HEK293T (cell line): ENCODE measurements around the gene CCR2.
"Not testable (repeated sequence)": the region's sequence is repeated elsewhere in the genome, so short reads cannot be mapped to it uniquely, and the experiment has no call there.

Source experiments
- CTCF ChIA-PET: fragments of 350-600 bp; formaldehyde crosslinking; extraction: SDS; loops from one replicate; lab custom pipeline; 2021; ENCODE audit warnings: antibody characterized with exemption, inconsistent platforms; lab: Yijun Ruan, JAX
- POLR2A ChIA-PET: fragments of 350-600 bp; formaldehyde crosslinking; extraction: SDS; loops from one replicate; lab custom pipeline; 2020; ENCODE audit warnings: antibody characterized with exemption, inconsistent platforms; lab: Yijun Ruan, JAX
- DNase-seq: peaks from one replicate; pipeline ENCODE4 v3.0.0; 2012; ENCODE audit warnings: mixed read lengths; ENCODE audit errors: extremely low spot score
- ARNT ChIP-seq: fragments of 450-650 bp; IDR thresholded peaks from 2 replicates; pipeline ENCODE4 v1.6.1; 2017; ENCODE audit warnings: mild to moderate bottlenecking
- BHLHE40 ChIP-seq: fragments of 450-650 bp; IDR thresholded peaks from 2 replicates; pipeline ENCODE4 v1.6.1; 2016; ENCODE audit warnings: mild to moderate bottlenecking, moderate library complexity, borderline replicate concordance
- CTBP1 ChIP-seq: fragments of 450-650 bp; IDR thresholded peaks from 2 replicates; pipeline ENCODE4 v1.6.1; 2016; ENCODE audit warnings: borderline replicate concordance
- ELF4 ChIP-seq: fragments of 450-650 bp; IDR thresholded peaks from 2 replicates; pipeline ENCODE4 v1.6.1; 2017; ENCODE audit warnings: antibody characterized with exemption
- FOXA1 ChIP-seq: fragments of 450-650 bp; IDR thresholded peaks from 2 replicates; pipeline ENCODE4 v1.6.1; 2016; ENCODE audit warnings: mild to moderate bottlenecking
- FOXK2 ChIP-seq: fragments of 450-650 bp; IDR thresholded peaks from 2 replicates; pipeline ENCODE4 v1.6.1; 2016; ENCODE audit warnings: mild to moderate bottlenecking
- FOXM1 ChIP-seq: fragments of 450-650 bp; IDR thresholded peaks from 2 replicates; pipeline ENCODE4 v1.6.1; 2017; ENCODE audit warnings: mild to moderate bottlenecking, borderline replicate concordance
- HDGF ChIP-seq: fragments of 450-650 bp; IDR thresholded peaks from 2 replicates; pipeline ENCODE4 v1.6.1; 2017; ENCODE audit warnings: antibody characterized with exemption, borderline replicate concordance
- L3MBTL2 ChIP-seq: fragments of 450-650 bp; conservative IDR thresholded peaks from 2 replicates; pipeline ENCODE4 v1.6.1; 2016; ENCODE audit warnings: mild to moderate bottlenecking
- LEF1 ChIP-seq: fragments of 450-650 bp; IDR thresholded peaks from 2 replicates; pipeline ENCODE4 v1.6.1; 2017; ENCODE audit warnings: mild to moderate bottlenecking, borderline replicate concordance
- NFRKB ChIP-seq: fragments of 450-650 bp; IDR thresholded peaks from 2 replicates; pipeline ENCODE4 v1.6.1; 2016; ENCODE audit warnings: mild to moderate bottlenecking, moderate library complexity
- PKNOX1 ChIP-seq: fragments of 450-650 bp; IDR thresholded peaks from 2 replicates; pipeline ENCODE4 v1.6.1; 2016
- SP1 ChIP-seq: fragments of 450-650 bp; IDR thresholded peaks from 2 replicates; pipeline ENCODE4 v1.6.1; 2017
- SUZ12 ChIP-seq: fragments of 450-650 bp; IDR thresholded peaks from 2 replicates; pipeline ENCODE4 v1.6.1; 2016; ENCODE audit warnings: mild to moderate bottlenecking
- TARDBP ChIP-seq: fragments of 450-650 bp; IDR thresholded peaks from 2 replicates; pipeline ENCODE4 v1.6.1; 2016
- ZNF384 ChIP-seq: fragments of 450-650 bp; IDR thresholded peaks from 2 replicates; pipeline ENCODE4 v1.6.1; 2016

The CCR2 gene

DNA sequence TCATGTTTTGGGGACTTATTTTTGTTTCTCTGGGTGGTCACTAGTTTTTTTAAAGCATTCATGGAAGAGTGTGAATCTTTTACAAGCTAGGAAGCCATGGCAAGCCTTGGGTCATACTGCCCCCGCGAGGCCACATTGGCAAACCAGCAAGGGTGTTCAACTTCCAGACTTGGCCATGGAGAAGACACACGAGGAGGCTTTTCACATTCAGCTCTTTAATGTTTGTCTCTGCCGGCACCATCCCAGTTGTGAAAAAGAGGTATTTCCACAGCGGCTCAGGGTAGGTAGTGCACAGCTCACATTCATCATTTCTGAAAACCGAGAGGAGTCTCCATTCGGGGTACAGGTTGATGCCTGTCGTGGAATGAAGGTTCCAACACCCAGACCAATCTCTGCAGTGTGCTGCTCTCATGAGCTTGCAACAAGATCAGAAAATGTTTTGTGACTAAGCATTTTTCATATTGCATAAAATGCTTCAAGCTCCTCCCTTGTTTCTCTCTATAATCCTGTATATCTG is 24.6 kb downstream of the CCR2 start:
- ChIA-PET POLR2A (no interaction called here), CTCF (interaction anchor here (0.7 to 1.2 kb wide), 7 partner anchors 9 to 440 kb away, joined by 3 to 7 read pairs (median 4); no protein-coding TSS in a partner anchor)
- no peak for TF ChIP-seq FOXK2
- TF ChIP-seq L3MBTL2, result no peak
- peak; percentile 67; the same call in 1 of the 2 replicates for TF ChIP-seq ZNF384
- no peak for TF ChIP-seq ELF4
- peak; percentile 71 for DNase-seq

GRCh38 chr3:46380471-46381221 is 26.7 kb downstream of the CCR2 start:
- DNase-seq, result no peak
- CTCF ChIA-PET, result no interaction called here
- TF ChIP-seq SP1 (no peak), BHLHE40 (no peak), FOXK2 (no peak), SUZ12 (no peak)
- POLR2A ChIA-PET, result no interaction called here

DNA sequence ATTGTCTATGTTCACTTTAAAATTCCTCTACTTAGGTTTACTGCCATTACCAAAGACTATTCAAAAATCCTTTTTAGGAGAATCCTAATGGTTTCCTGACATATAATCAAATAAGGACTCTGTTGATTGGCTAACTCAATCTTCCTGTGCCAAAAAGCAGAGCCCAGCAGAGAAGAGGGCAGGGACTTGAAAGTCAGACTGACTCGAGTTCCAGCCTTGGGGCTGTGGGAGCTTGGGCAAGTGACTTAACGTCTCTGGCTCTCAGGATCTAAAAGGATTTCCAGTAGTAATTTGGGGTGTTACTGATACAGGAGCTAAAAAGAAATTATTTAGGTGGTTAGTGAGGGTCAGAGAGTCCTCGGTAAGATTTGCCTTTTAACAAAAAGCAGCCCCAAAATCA is 27.7 kb downstream of the CCR2 start:
- ChIA-PET CTCF (no interaction called here), POLR2A (no interaction called here)
- TF ChIP-seq SP1 (no peak), HDGF (no peak), TARDBP (no peak), SUZ12 (no peak), LEF1 (no peak), L3MBTL2 (no peak), FOXM1 (no peak), ZNF384 (no peak), NFRKB (no peak), ELF4 (no peak), PKNOX1 (no peak), CTBP1 (no peak), FOXA1 (no peak), ARNT (no peak), BHLHE40 (no peak)
- no peak for DNase-seq

GRCh38 chr3:46383211-46383950 is 29.5 kb downstream of the CCR2 start:
- DNase-seq, result no peak
- ChIA-PET POLR2A (no interaction called here), CTCF (interaction anchor here (0.6 kb wide), 1 partner anchor 197 kb away, joined by 3 read pairs; no protein-coding TSS in a partner anchor)
- TF ChIP-seq BHLHE40 (no peak), L3MBTL2 (no peak), ELF4 (no peak), ARNT (no peak)

DNA sequence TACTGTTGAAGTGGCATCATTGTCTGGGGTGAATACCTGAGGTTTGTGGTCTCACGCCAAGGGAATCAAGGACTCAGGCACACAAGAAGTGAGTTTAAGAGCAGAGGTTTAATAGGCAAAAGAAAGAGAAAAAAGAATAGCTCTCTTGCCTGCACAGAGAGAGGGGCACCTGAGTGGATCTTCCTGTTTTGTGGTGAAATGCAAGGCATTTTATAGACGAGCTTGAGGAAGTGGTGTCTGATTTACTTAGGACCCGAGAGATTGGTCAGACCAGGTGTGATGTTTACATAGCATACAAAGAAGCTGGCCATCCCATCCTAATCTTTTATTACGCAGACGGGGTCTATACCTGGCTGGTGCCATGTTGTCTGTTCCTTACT is 30.0 kb downstream of the CCR2 start:
- POLR2A ChIA-PET, result no interaction called here
- CTCF ChIA-PET, result no interaction called here
- no peak for TF ChIP-seq ELF4
- no peak for TF ChIP-seq LEF1
- no peak for TF ChIP-seq L3MBTL2
- no peak for TF ChIP-seq FOXK2
- no peak for TF ChIP-seq ZNF384
- TF ChIP-seq SP1, result no peak
- no peak for TF ChIP-seq PKNOX1
- no peak for TF ChIP-seq NFRKB
- TF ChIP-seq HDGF, result no peak
- TF ChIP-seq ARNT, result no peak
- no peak for TF ChIP-seq TARDBP
- TF ChIP-seq BHLHE40, result no peak
- no peak for TF ChIP-seq FOXM1
- no peak for TF ChIP-seq CTBP1
- DNase-seq, result no peak

- no peak for DNase-seq
- ChIA-PET POLR2A (no interaction called here), CTCF (interaction anchor here (0.6 kb wide), 1 partner anchor 298 kb away, joined by 3 read pairs; no protein-coding TSS in a partner anchor)
- TF ChIP-seq FOXM1, result no peak
- no peak for TF ChIP-seq SUZ12
- no peak for TF ChIP-seq CTBP1
- no peak for TF ChIP-seq NFRKB
- TF ChIP-seq HDGF, result no peak
- TF ChIP-seq ZNF384, result no peak
- no peak for TF ChIP-seq FOXA1
- no peak for TF ChIP-seq BHLHE40
- no peak for TF ChIP-seq LEF1
- no peak for TF ChIP-seq TARDBP
- TF ChIP-seq L3MBTL2, result no peak
- no peak for TF ChIP-seq ARNT
- no peak for TF ChIP-seq SP1
- no peak for TF ChIP-seq PKNOX1
- TF ChIP-seq ELF4, result no peak
- no peak for TF ChIP-seq FOXK2
Observed at GRCh38 chr3:46386205-46386604, 32.3 kb downstream of the CCR2 start.

DNA sequence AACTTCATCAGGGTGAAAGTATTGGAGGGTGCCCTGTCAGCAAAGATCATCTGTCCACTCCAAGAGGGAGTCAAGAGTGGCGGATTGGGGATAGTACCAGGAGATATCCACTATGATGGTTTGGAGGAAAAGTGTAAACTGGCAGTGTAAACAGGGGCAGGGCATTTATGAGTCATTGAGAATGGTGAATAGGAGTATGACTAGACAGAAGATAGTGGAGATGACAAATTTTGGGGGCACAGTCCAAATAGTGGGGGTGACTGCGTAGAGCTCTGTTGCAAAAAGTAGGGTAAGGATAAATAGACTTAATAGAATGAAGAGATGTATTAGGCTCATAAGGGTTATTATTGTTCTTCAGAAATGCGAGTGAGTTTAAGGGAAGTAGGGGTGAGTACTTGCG is 34.9 kb downstream of the CCR2 start:
- DNase-seq, POLR2A ChIA-PET: not testable (repeated sequence)
- CTCF ChIA-PET, result interaction anchor here (0.7 kb wide), 1 partner anchor 10 kb away, joined by 4 read pairs; no protein-coding TSS in a partner anchor
